Neural crest cell (in vitro differentiated cells): ENCODE data around the gene GLRX. TPM values are rescaled to one million over a fixed set of nuclear protein-coding genes. Genes with fewer than 3 reads are reported as not detected.

Experiments used
- DNase-seq: peaks from one replicate; pipeline ENCODE4 v3.0.0; 2021; ENCODE audit warnings: low read depth, mixed read lengths, low spot score
- H3K27ac Mint-ChIP-seq: one replicate; pipeline ENCODE4 v1.8.0; 2021; ENCODE audit warnings: mild to moderate bottlenecking, mixed read lengths; ENCODE audit not compliant: unreplicated experiment
- H3K27me3 Mint-ChIP-seq: 2 replicates; pipeline ENCODE4 v1.8.0; 2021; ENCODE audit warnings: low read depth, mild to moderate bottlenecking, mixed read lengths
- H3K36me3 Mint-ChIP-seq: 2 replicates; pipeline ENCODE4 v1.8.0; 2021; ENCODE audit warnings: low read depth, mild to moderate bottlenecking, mixed read lengths
- H3K4me1 Mint-ChIP-seq: 2 replicates; pipeline ENCODE4 v1.8.0; 2021; ENCODE audit warnings: mixed read lengths
- H3K4me3 Mint-ChIP-seq: one replicate; pipeline ENCODE4 v1.8.0; 2021; ENCODE audit warnings: mild to moderate bottlenecking, mixed read lengths
- H3K9me3 Mint-ChIP-seq: 2 replicates; pipeline ENCODE4 v1.8.0; 2021; ENCODE audit warnings: mixed read lengths
- CTCF ChIP-seq: fragments of 200-600 bp; sonication (generic); conservative IDR thresholded peaks from 2 replicates; pipeline ENCODE4 v1.5.0; 2021; ENCODE audit warnings: antibody characterized with exemption, mild to moderate bottlenecking
- total RNA-seq: library from RNA; stranded (reverse); gene quantifications from 2 replicates; pipeline ENCODE4 v1.2.1, GENCODE V29; 2021

Gene GLRX
- total RNA-seq, 1 donor from 2014 or later = 10.3 TPM

GRCh38 chr5:95779611-95780010, 42.9 kb downstream of the GLRX start:
- Mint-ChIP-seq H3K4me3 (no peak overlapping the region), H3K27me3 (no peaks in the 10 kb centered on the region), H3K9me3 (no peaks in the 10 kb centered on the region), H3K27ac (no peak overlapping the region), H3K36me3 (peaks cover 12% of the 10 kb centered on the region), H3K4me1 (peaks cover 5% of the 10 kb centered on the region)
- DNase-seq = no peak
- no peak for TF ChIP-seq CTCF

- DNase-seq = no peak
- TF ChIP-seq CTCF = no peak
- Mint-ChIP-seq H3K4me1 (peaks cover 5% of the 10 kb centered on the region), H3K27me3 (no peaks in the 10 kb centered on the region), H3K4me3 (no peak overlapping the region), H3K27ac (no peak overlapping the region), H3K36me3 (peaks cover 7% of the 10 kb centered on the region), H3K9me3 (no peaks in the 10 kb centered on the region)
Observed at GRCh38 chr5:95778713-95779436, 43.7 kb downstream of the GLRX start.

GRCh38 chr5:95777441-95777840, 45.1 kb downstream of the GLRX start:
- Mint-ChIP-seq H3K4me3 (no peak overlapping the region), H3K4me1 (peaks cover 5% of the 10 kb centered on the region), H3K27ac (no peak overlapping the region), H3K9me3 (no peaks in the 10 kb centered on the region), H3K36me3 (peaks cover 10% of the 10 kb centered on the region), H3K27me3 (no peaks in the 10 kb centered on the region)
- no peak for DNase-seq
- TF ChIP-seq CTCF = no peak

- Mint-ChIP-seq H3K27me3 (no peaks in the 10 kb centered on the region), H3K36me3 (peaks cover 10% of the 10 kb centered on the region), H3K4me3 (no peak overlapping the region), H3K9me3 (no peaks in the 10 kb centered on the region), H3K4me1 (no peaks in the 10 kb centered on the region), H3K27ac (no peak overlapping the region)
- DNase-seq = no peak
- TF ChIP-seq CTCF = no peak
Observed at GRCh38 chr5:95773335-95774059, 49.0 kb downstream of the GLRX start.

- Mint-ChIP-seq H3K4me3 (no peak overlapping the region), H3K27me3 (no peaks in the 10 kb centered on the region), H3K9me3 (no peaks in the 10 kb centered on the region), H3K4me1 (no peaks in the 10 kb centered on the region), H3K36me3 (peaks cover 10% of the 10 kb centered on the region), H3K27ac (no peak overlapping the region)
- no peak for DNase-seq
- TF ChIP-seq CTCF = no peak
Observed at GRCh38 chr5:95771892-95772291, 50.6 kb downstream of the GLRX start.
